ENCODE data around the gene SUSD1. TPM values are rescaled to one million over a fixed set of nuclear protein-coding genes. Genes with fewer than 3 reads are reported as not detected.

Gene SUSD1
- polyA plus RNA-seq, 1 donor (not counting 4 experiments of a cell fraction or from before 2014, with no cell fraction given), result 3.6 TPM

DNA sequence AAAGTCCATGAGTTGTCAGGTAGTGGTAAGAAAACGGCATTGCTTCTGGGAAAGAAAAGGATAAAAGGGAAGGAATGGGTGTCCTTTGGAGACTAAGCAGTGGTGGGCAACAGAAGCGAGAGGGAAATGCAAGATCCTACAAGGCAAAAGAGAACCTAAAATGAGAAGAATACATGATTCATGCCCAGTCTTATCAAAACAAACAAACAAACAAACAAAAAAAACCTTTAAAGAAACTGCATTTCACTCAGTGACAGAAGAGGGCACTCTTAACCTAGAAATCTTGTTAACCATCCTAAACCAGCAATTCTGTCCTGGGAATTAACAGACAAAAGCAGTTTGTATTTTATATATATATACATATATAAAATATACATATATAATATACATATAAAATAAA, 88.5 kb downstream of the SUSD1 start:
- Histone ChIP-seq H4K20me1 (ENCODE audit: control insufficient read depth, extremely low read depth, insufficient read depth, low read length) (no peaks in the 10 kb centered on the region), H3K4me3 (ENCODE audit: control insufficient read depth in 2 of 3, extremely low read depth in 1 of 3, insufficient read depth in 2 of 3, low read depth in 1 of 3, low read length in 3 of 3) (no peak overlapping the region), H3K9me3 (ENCODE audit: control insufficient read depth, low read depth, low read length) (no peaks in the 10 kb centered on the region), H3K4me2 (ENCODE audit: control insufficient read depth, extremely low read depth, insufficient read depth, low read depth, low read length) (no peak overlapping the region), H3K9ac (ENCODE audit: control insufficient read depth, extremely low read depth, insufficient read depth, low read length) (no peak overlapping the region), H3K27ac (ENCODE audit: control insufficient read depth, insufficient read depth, low read length) (no peak overlapping the region), H3K36me3 (ENCODE audit: control insufficient read depth in 2 of 2, extremely low read depth in 1 of 2, insufficient read depth in 2 of 2, low read length in 2 of 2) (no peaks in the 10 kb centered on the region), H3K4me1 (ENCODE audit: control insufficient read depth, extremely low read depth, insufficient read depth, low read length) (no peaks in the 10 kb centered on the region), H3K9me1 (ENCODE audit: control insufficient read depth, extremely low read depth, insufficient read depth, low read length) (no peaks in the 10 kb centered on the region), H3K27me3 (ENCODE audit: control insufficient read depth, extremely low read depth, insufficient read depth, low read length) (no peaks in the 10 kb centered on the region), H2AFZ (ENCODE audit: control insufficient read depth, low read length) (no peak overlapping the region), H3K79me2 (ENCODE audit: control insufficient read depth, insufficient read depth, low read length) (no peaks in the 10 kb centered on the region)
- FAIRE-seq, result no peak
- no peak for DNase-seq (ENCODE audit: low read depth, low spot score)
- TF ChIP-seq, protein P1, sequence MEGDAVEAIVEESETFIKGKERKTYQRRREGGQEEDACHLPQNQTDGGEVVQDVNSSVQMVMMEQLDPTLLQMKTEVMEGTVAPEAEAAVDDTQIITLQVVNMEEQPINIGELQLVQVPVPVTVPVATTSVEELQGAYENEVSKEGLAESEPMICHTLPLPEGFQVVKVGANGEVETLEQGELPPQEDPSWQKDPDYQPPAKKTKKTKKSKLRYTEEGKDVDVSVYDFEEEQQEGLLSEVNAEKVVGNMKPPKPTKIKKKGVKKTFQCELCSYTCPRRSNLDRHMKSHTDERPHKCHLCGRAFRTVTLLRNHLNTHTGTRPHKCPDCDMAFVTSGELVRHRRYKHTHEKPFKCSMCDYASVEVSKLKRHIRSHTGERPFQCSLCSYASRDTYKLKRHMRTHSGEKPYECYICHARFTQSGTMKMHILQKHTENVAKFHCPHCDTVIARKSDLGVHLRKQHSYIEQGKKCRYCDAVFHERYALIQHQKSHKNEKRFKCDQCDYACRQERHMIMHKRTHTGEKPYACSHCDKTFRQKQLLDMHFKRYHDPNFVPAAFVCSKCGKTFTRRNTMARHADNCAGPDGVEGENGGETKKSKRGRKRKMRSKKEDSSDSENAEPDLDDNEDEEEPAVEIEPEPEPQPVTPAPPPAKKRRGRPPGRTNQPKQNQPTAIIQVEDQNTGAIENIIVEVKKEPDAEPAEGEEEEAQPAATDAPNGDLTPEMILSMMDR (optimal IDR thresholded peaks at IDR 0.05 in 1 of 3, IDR thresholded peaks at IDR 0.05 in 1 of 3, conservative IDR thresholded peaks at IDR 0.05 in 1 of 3; ENCODE audit: extremely low read depth in 1 of 3, insufficient read depth in 2 of 3, low read length in 3 of 3), result peak in 2 of 3 experiments; percentile 34 to 49
- TF ChIP-seq EZH2 (IDR thresholded peaks at IDR 0.05; ENCODE audit: low read length), result no peak
- dilution Hi-C loops (cut with MboI; ENCODE audit: extremely low pct_ligation_motif_present, low sequenced_read_pairs), result no loop called here

DNA sequence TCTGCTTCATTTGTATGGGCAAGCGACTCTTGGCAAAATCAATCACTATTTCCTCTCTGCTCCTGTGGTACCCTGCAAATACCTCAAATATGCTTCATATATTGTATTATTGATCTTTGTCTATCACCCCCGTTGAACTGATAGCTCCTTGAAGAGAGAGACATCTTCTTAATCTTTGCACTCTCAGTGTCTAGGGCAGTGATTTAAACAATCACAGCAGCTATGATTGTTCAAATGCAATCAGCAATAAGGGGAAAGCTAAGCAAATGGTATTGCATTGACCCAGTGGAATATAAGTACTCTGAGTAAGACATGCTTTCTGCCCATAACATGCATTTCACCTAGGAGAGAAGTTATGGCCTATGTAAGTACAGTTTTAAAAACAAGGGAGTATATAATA, 90.2 kb downstream of the SUSD1 start:
- Histone ChIP-seq H3K27ac (ENCODE audit: control insufficient read depth, insufficient read depth, low read length) (no peak overlapping the region), H2AFZ (ENCODE audit: control insufficient read depth, low read length) (no peak overlapping the region), H3K9me1 (ENCODE audit: control insufficient read depth, extremely low read depth, insufficient read depth, low read length) (no peaks in the 10 kb centered on the region), H3K4me1 (ENCODE audit: control insufficient read depth, extremely low read depth, insufficient read depth, low read length) (peaks cover 3% of the 10 kb centered on the region), H3K79me2 (ENCODE audit: control insufficient read depth, insufficient read depth, low read length) (no peaks in the 10 kb centered on the region), H3K9ac (ENCODE audit: control insufficient read depth, extremely low read depth, insufficient read depth, low read length) (no peak overlapping the region), H3K27me3 (ENCODE audit: control insufficient read depth, extremely low read depth, insufficient read depth, low read length) (no peaks in the 10 kb centered on the region), H4K20me1 (ENCODE audit: control insufficient read depth, extremely low read depth, insufficient read depth, low read length) (no peaks in the 10 kb centered on the region), H3K4me2 (ENCODE audit: control insufficient read depth, extremely low read depth, insufficient read depth, low read depth, low read length) (no peak overlapping the region), H3K9me3 (ENCODE audit: control insufficient read depth, low read depth, low read length) (no peaks in the 10 kb centered on the region), H3K4me3 (ENCODE audit: control insufficient read depth in 2 of 3, extremely low read depth in 1 of 3, insufficient read depth in 2 of 3, low read depth in 1 of 3, low read length in 3 of 3) (no peak overlapping the region), H3K36me3 (ENCODE audit: control insufficient read depth in 2 of 2, extremely low read depth in 1 of 2, insufficient read depth in 2 of 2, low read length in 2 of 2) (no peaks in the 10 kb centered on the region)
- TF ChIP-seq EZH2 (IDR thresholded peaks at IDR 0.05; ENCODE audit: low read length), result no peak
- TF ChIP-seq, protein P1 (optimal IDR thresholded peaks at IDR 0.05 in 1 of 3, IDR thresholded peaks at IDR 0.05 in 1 of 3, conservative IDR thresholded peaks at IDR 0.05 in 1 of 3; ENCODE audit: extremely low read depth in 1 of 3, insufficient read depth in 2 of 3, low read length in 3 of 3), result no peak
- dilution Hi-C loops (cut with MboI; ENCODE audit: extremely low pct_ligation_motif_present, low sequenced_read_pairs), result no loop called here
- FAIRE-seq (no peak), DNase-seq (ENCODE audit: low read depth, low spot score) (no peak)

Measured in keratinocyte (primary cell).